ENCODE data around the gene CGB2. TPM values are rescaled to one million over a fixed set of nuclear protein-coding genes. Genes with fewer than 3 reads are reported as not detected.
A peak's percentile ranks its signal among the peaks of the same experiment; 100 is the strongest.
"Not testable (repeated sequence)": the region's sequence is repeated elsewhere in the genome, so short reads cannot be mapped to it uniquely, and the experiment has no call there.

Gene CGB2
- total and polyA plus RNA-seq, 2 of the 13 experiments (the other 11 are each of a cell fraction or from before 2014, with no cell fraction given), result not detected

DNA sequence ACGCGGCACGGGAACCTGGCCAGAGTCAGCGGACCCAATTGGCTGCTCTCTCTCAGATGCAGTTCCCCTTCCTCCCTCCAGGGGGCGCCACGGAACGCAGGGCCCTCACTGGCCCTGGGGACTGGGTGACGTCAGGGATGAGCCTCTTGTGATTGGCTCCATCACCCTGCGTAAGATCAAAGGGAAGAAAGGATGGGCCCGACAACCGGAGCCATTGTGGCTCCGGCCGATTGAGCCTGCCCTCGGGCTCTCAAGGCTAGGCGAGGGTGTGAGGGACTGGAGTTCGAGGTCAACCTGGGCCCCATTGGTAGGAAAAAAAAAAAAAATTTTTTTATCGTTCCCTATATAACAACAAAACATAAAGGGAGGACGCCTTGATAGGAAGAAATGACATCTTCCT, 5.1 kb downstream of the CGB2 start, which contains the start of gene CGB1:
CGB1 (minus strand) TSS at position 81 of the 400 bp plus-strand sequence. CDS start 184 bp downstream, outside the sequence.
- H3K4me3 ChIP-seq (replicated peaks in 1 of 3; ENCODE audit: insufficient read depth in 1 of 3, low read depth in 2 of 3, low read length in 3 of 3); CTCF ChIA-PET (ENCODE audit: low intra/inter-chr PET ratio, low total read pairs); H3K79me2 ChIP-seq (ENCODE audit: insufficient read depth, low read length); POLR2A ChIA-PET; H3K4me1 ChIP-seq (ENCODE audit: insufficient read depth, low read length); H3K9me3 ChIP-seq (ENCODE audit: low read length); H2AFZ ChIP-seq (ENCODE audit: low read length); H3K36me3 ChIP-seq (replicated peaks in 1 of 2; ENCODE audit: control insufficient read depth in 1 of 2, insufficient read depth in 2 of 2, low read length in 2 of 2); H3K27me3 ChIP-seq (ENCODE audit: control insufficient read depth in 1 of 2, insufficient read depth in 2 of 2, low read length in 2 of 2); H3K9ac ChIP-seq (ENCODE audit: insufficient read depth, low read depth, low read length); H4K20me1 ChIP-seq (ENCODE audit: insufficient read depth, low read length); BruUV-seq (replicated peaks); H3K4me2 ChIP-seq (ENCODE audit: low read depth, low read length); intact Hi-C loops (cut with micrococcal nuclease; ENCODE audit: unreplicated experiment); in situ Hi-C loops (cut with HindIII; ENCODE audit: extremely low pct_ligation_motif_present, low pct_unique_long_range_greater_than_20kb); H3K27ac ChIP-seq (ENCODE audit: extremely low read length, insufficient read depth, low read length); TF ChIP-seq CREM, ATF7 (CRISPR knock-in tag; IDR thresholded peaks at IDR 0.05): not testable (repeated sequence)
- ATAC-seq (peak; percentile 74), DNase-seq (ENCODE audit: low spot score) (peak; percentile 72), FAIRE-seq (peak; percentile 74)
- 26% methylated on average over 14 of the region's 18 CpGs for WGBS (ENCODE audit: low lambda C conversion rate)
- TF ChIP-seq KDM1A (CRISPR knock-in tag; IDR thresholded peaks at IDR 0.05) (peak; percentile 67; the same call in 1 of the 2 replicates), NFYC (CRISPR knock-in tag; IDR thresholded peaks at IDR 0.05) (peak; percentile 85), CREM (IDR thresholded peaks at IDR 0.05) (peak; percentile 58; the same call in 1 of the 2 replicates), RFX5 (IDR thresholded peaks at IDR 0.05; ENCODE audit: low read depth, low read length) (0 out of 2 replicates have a peak, but pooled peaks have one; percentile 20), STAG1 (CRISPR knock-in tag; IDR thresholded peaks at IDR 0.05) (peak; percentile 17; the same call in 1 of the 2 replicates), ATF7 (IDR thresholded peaks at IDR 0.05) (0 out of 2 replicates have a peak, but pooled peaks have one; percentile 18), HOXA3 (CRISPR knock-in tag; IDR thresholded peaks at IDR 0.05) (0 out of 2 replicates have a peak, but pooled peaks have one; percentile 31), RFXAP (CRISPR knock-in tag; IDR thresholded peaks at IDR 0.05; ENCODE audit: borderline replicate concordance) (peak; percentile 74; the same call in 1 of the 2 replicates), DR1 (CRISPR knock-in tag; IDR thresholded peaks at IDR 0.05) (0 out of 2 replicates have a peak, but pooled peaks have one; percentile 31), ZMYM4 (CRISPR knock-in tag; IDR thresholded peaks at IDR 0.05) (peak; percentile 52), HDAC2 (CRISPR knock-in tag; IDR thresholded peaks at IDR 0.05) (peak; percentile 42; the same call in 1 of the 2 replicates), TCF7 (IDR thresholded peaks at IDR 0.05; ENCODE audit: low read depth) (peak; percentile 53; the same call in 1 of the 2 replicates)
- TF ChIP-seq, protein P1, sequence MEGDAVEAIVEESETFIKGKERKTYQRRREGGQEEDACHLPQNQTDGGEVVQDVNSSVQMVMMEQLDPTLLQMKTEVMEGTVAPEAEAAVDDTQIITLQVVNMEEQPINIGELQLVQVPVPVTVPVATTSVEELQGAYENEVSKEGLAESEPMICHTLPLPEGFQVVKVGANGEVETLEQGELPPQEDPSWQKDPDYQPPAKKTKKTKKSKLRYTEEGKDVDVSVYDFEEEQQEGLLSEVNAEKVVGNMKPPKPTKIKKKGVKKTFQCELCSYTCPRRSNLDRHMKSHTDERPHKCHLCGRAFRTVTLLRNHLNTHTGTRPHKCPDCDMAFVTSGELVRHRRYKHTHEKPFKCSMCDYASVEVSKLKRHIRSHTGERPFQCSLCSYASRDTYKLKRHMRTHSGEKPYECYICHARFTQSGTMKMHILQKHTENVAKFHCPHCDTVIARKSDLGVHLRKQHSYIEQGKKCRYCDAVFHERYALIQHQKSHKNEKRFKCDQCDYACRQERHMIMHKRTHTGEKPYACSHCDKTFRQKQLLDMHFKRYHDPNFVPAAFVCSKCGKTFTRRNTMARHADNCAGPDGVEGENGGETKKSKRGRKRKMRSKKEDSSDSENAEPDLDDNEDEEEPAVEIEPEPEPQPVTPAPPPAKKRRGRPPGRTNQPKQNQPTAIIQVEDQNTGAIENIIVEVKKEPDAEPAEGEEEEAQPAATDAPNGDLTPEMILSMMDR (CRISPR knock-in tag; IDR thresholded peaks at IDR 0.05), result peak; percentile 69
- TF ChIP-seq, protein P2, sequence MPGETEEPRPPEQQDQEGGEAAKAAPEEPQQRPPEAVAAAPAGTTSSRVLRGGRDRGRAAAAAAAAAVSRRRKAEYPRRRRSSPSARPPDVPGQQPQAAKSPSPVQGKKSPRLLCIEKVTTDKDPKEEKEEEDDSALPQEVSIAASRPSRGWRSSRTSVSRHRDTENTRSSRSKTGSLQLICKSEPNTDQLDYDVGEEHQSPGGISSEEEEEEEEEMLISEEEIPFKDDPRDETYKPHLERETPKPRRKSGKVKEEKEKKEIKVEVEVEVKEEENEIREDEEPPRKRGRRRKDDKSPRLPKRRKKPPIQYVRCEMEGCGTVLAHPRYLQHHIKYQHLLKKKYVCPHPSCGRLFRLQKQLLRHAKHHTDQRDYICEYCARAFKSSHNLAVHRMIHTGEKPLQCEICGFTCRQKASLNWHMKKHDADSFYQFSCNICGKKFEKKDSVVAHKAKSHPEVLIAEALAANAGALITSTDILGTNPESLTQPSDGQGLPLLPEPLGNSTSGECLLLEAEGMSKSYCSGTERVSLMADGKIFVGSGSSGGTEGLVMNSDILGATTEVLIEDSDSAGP (CRISPR knock-in tag; IDR thresholded peaks at IDR 0.05; ENCODE audit: borderline replicate concordance), result 0 out of 2 replicates have a peak, but pooled peaks have one; percentile 16
- TF ChIP-seq, protein P3, sequence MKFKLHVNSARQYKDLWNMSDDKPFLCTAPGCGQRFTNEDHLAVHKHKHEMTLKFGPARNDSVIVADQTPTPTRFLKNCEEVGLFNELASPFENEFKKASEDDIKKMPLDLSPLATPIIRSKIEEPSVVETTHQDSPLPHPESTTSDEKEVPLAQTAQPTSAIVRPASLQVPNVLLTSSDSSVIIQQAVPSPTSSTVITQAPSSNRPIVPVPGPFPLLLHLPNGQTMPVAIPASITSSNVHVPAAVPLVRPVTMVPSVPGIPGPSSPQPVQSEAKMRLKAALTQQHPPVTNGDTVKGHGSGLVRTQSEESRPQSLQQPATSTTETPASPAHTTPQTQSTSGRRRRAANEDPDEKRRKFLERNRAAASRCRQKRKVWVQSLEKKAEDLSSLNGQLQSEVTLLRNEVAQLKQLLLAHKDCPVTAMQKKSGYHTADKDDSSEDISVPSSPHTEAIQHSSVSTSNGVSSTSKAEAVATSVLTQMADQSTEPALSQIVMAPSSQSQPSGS (CRISPR knock-in tag; IDR thresholded peaks at IDR 0.05), result peak; percentile 47; the same call in 1 of the 2 replicates
